Measurements from ENCODE around the gene KRR1.

GRCh38 chr12:75554556-75554880 lies 43.1 kb upstream of the KRR1 start:
- TF ChIP-seq POLR2AphosphoS5 (IDR thresholded peaks at IDR 0.05; ENCODE audit: low read depth, low read length): no peak
- TF ChIP-seq, protein P1, sequence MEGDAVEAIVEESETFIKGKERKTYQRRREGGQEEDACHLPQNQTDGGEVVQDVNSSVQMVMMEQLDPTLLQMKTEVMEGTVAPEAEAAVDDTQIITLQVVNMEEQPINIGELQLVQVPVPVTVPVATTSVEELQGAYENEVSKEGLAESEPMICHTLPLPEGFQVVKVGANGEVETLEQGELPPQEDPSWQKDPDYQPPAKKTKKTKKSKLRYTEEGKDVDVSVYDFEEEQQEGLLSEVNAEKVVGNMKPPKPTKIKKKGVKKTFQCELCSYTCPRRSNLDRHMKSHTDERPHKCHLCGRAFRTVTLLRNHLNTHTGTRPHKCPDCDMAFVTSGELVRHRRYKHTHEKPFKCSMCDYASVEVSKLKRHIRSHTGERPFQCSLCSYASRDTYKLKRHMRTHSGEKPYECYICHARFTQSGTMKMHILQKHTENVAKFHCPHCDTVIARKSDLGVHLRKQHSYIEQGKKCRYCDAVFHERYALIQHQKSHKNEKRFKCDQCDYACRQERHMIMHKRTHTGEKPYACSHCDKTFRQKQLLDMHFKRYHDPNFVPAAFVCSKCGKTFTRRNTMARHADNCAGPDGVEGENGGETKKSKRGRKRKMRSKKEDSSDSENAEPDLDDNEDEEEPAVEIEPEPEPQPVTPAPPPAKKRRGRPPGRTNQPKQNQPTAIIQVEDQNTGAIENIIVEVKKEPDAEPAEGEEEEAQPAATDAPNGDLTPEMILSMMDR (IDR thresholded peaks at IDR 0.05 in 2 of 3, conservative IDR thresholded peaks at IDR 0.05 in 1 of 3; ENCODE audit: borderline replicate concordance in 1 of 3, insufficient read depth in 1 of 3, low read depth in 2 of 3, low read length in 2 of 3): no peak
- no peak for TF ChIP-seq JUND (IDR thresholded peaks at IDR 0.05)
- TF ChIP-seq POLR2A (IDR thresholded peaks at IDR 0.05; ENCODE audit: borderline replicate concordance, extremely low read depth, insufficient read depth, insufficient read length): no peak
- no peak for TF ChIP-seq ZBTB33 (IDR thresholded peaks at IDR 0.05; ENCODE audit: extremely low read depth, insufficient replicate concordance, low read length)
- no peak for TF ChIP-seq CEBPB (IDR thresholded peaks at IDR 0.05; ENCODE audit: low read depth)
- no peak for TF ChIP-seq RAD21 (IDR thresholded peaks at IDR 0.05; ENCODE audit: low read depth)
- TF ChIP-seq ZNF274 (IDR thresholded peaks at IDR 0.05; ENCODE audit: low read depth, low read length): no peak
- no peak for TF ChIP-seq YY1 (IDR thresholded peaks at IDR 0.05; ENCODE audit: extremely low read depth, insufficient replicate concordance, low read depth, low read length)
- no peak for TF ChIP-seq REST (IDR thresholded peaks at IDR 0.05; ENCODE audit: low read depth)
- TF ChIP-seq SIN3A (IDR thresholded peaks at IDR 0.05; ENCODE audit: low read depth): no peak
- TF ChIP-seq, protein P2, sequence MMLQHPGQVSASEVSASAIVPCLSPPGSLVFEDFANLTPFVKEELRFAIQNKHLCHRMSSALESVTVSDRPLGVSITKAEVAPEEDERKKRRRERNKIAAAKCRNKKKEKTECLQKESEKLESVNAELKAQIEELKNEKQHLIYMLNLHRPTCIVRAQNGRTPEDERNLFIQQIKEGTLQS (IDR thresholded peaks at IDR 0.05): no peak

Measured in HCT116 (cell line).